HepG2 (cell line): Measurements from ENCODE around the gene FUCA1. TPM values are rescaled to one million over a fixed set of nuclear protein-coding genes. Genes with fewer than 3 reads are reported as not detected.
A peak's percentile ranks its signal among the peaks of the same experiment; 100 is the strongest.

Experiments used
- BRD4 ChIP-seq: sonication (generic); formaldehyde crosslinking; IDR thresholded peaks from 2 replicates; pipeline ENCODE4 v1.4.0; 2020; ENCODE audit warnings: missing genetic modification reagents
- EP300 ChIP-seq, 3 experiments: sonication (generic) in 1 of 3; formaldehyde crosslinking in 1 of 3; IDR thresholded peaks; 2 replicates each; pipeline versions ENCODE4 v1.5.1 to v1.6.1; 2011 to 2020; ENCODE audit warnings: low read depth in 2 of 3, low read length in 2 of 3, borderline replicate concordance in 1 of 3, improper control_type of control experiment in 1 of 3, mild to moderate bottlenecking in 1 of 3, missing genetic modification reagents in 1 of 3, moderate library complexity in 1 of 3
- ETV5 ChIP-seq: IDR thresholded peaks from 2 replicates; pipeline ENCODE4 v1.6.1; 2018; ENCODE audit warnings: missing biosample characterization, missing genetic modification reagents, inconsistent platforms, borderline replicate concordance
- FOXK1 ChIP-seq: sonication (generic); formaldehyde crosslinking; IDR thresholded peaks from 2 replicates; pipeline ENCODE4 v1.4.0; 2020; ENCODE audit warnings: low read depth, missing genetic modification reagents, borderline replicate concordance
- GATAD2A ChIP-seq: IDR thresholded peaks from 2 replicates; pipeline ENCODE4 v1.6.1; 2016
- HDAC2 ChIP-seq: sonication (generic); formaldehyde crosslinking; IDR thresholded peaks from 2 replicates; pipeline ENCODE4 v1.4.0; 2020; ENCODE audit warnings: missing genetic modification reagents
- HNF4A ChIP-seq: sonication (generic); formaldehyde crosslinking; IDR thresholded peaks from 2 replicates; pipeline ENCODE4 v1.4.0; 2020; ENCODE audit warnings: missing genetic modification reagents
- ISX ChIP-seq: sonication (generic); formaldehyde crosslinking; conservative IDR thresholded peaks from 2 replicates; pipeline ENCODE4 v1.5.0; 2020; ENCODE audit warnings: missing genetic modification reagents
- KAT7 ChIP-seq: IDR thresholded peaks from 2 replicates; pipeline ENCODE4 v1.6.1; 2018; ENCODE audit warnings: borderline replicate concordance, missing compliant biosample characterization
- NCOA5 ChIP-seq: sonication (generic); formaldehyde crosslinking; IDR thresholded peaks from 2 replicates; pipeline ENCODE4 v1.4.0; 2020; ENCODE audit warnings: missing genetic modification reagents
- NFYC ChIP-seq: IDR thresholded peaks from 2 replicates; pipeline ENCODE4 v1.6.1; 2016; ENCODE audit warnings: missing genetic modification reagents, missing compliant biosample characterization
- POLR2A ChIP-seq, 2 experiments: IDR thresholded peaks; 2 replicates each; pipeline ENCODE4 v1.6.1; 2011; ENCODE audit warnings: low read depth in 2 of 2, low read length in 2 of 2, mild to moderate bottlenecking in 1 of 2, moderate library complexity in 1 of 2; ENCODE audit not compliant: insufficient read depth in 1 of 2
- RXRB ChIP-seq: IDR thresholded peaks from 2 replicates; pipeline ENCODE4 v1.6.1; 2016; ENCODE audit warnings: borderline replicate concordance, missing genetic modification reagents, missing compliant biosample characterization
- SKIL ChIP-seq: sonication (generic); formaldehyde crosslinking; IDR thresholded peaks from 2 replicates; pipeline ENCODE4 v1.8.0; 2022; ENCODE audit warnings: missing genetic modification reagents, mild to moderate bottlenecking, moderate library complexity, borderline replicate concordance
- TARDBP ChIP-seq: sonication (generic); formaldehyde crosslinking; IDR thresholded peaks from 2 replicates; pipeline ENCODE4 v1.8.0; 2022; ENCODE audit warnings: mild to moderate bottlenecking, missing genetic modification reagents
- TBP ChIP-seq: sonication (generic); formaldehyde crosslinking; IDR thresholded peaks from 2 replicates; pipeline ENCODE4 v1.5.0; 2020; ENCODE audit warnings: missing genetic modification reagents
- TCF7L2 ChIP-seq: IDR thresholded peaks from 2 replicates; pipeline ENCODE4 v1.6.1; 2011; ENCODE audit warnings: mild to moderate bottlenecking, low read depth, low read length, moderate library complexity
- ZIK1 ChIP-seq: sonication (generic); formaldehyde crosslinking; IDR thresholded peaks from 2 replicates; pipeline ENCODE4 v1.5.0; 2020; ENCODE audit warnings: mild to moderate bottlenecking, low read depth, missing genetic modification reagents, borderline replicate concordance
- ZKSCAN1 ChIP-seq: fragments of 150-350 bp; IDR thresholded peaks from 2 replicates; pipeline ENCODE4 v1.6.1; 2014; ENCODE audit warnings: low read length
- ZNF17 ChIP-seq: sonication (generic); formaldehyde crosslinking; IDR thresholded peaks from 2 replicates; pipeline ENCODE4 v1.5.0; 2020; ENCODE audit warnings: mild to moderate bottlenecking, missing genetic modification reagents
- ZNF274 ChIP-seq: sonication (generic); formaldehyde crosslinking; IDR thresholded peaks from 2 replicates; pipeline ENCODE4 v1.5.1; 2020; ENCODE audit warnings: mild to moderate bottlenecking, missing genetic modification reagents
- ZNF331 ChIP-seq: sonication (generic); formaldehyde crosslinking; IDR thresholded peaks from 2 replicates; pipeline ENCODE4 v1.4.0; 2020; ENCODE audit warnings: missing genetic modification reagents
- ZNF549 ChIP-seq: sonication (generic); formaldehyde crosslinking; IDR thresholded peaks from 2 replicates; pipeline ENCODE4 v1.5.0; 2020; ENCODE audit warnings: missing genetic modification reagents
- ZNF615 ChIP-seq: sonication (generic); formaldehyde crosslinking; IDR thresholded peaks from 2 replicates; pipeline ENCODE4 v1.5.0; 2020; ENCODE audit warnings: mild to moderate bottlenecking, missing genetic modification reagents, borderline replicate concordance
- ZNF747 ChIP-seq: sonication (generic); formaldehyde crosslinking; IDR thresholded peaks from 2 replicates; pipeline ENCODE4 v1.8.1; 2023; ENCODE audit warnings: missing genetic modification reagents, mild to moderate bottlenecking, borderline replicate concordance
- polyA plus RNA-seq, 8 experiments: library from polyadenylated mRNA; depleted of rRNA in 3 of 8; stranded (reverse) in 7 of 8; unstranded in 1 of 8; fragments of >200 nt; fragmentation: Illumina TruSeq in 4 of 8; extraction: Trizol in 4 of 8; gene quantifications; 2 replicates each; pipeline versions ENCODE4 v1.2.1 to v1.2.3, GENCODE V29; 2011 to 2016; ENCODE audit warnings: low read depth in 4 of 8, missing spikeins in 1 of 8, mixed read lengths in 1 of 8; ENCODE audit not compliant: insufficient read depth in 1 of 8
- total RNA-seq, 5 experiments: library from RNA; depleted of rRNA; stranded (reverse); fragments of >200 nt; fragmentation: Illumina TruSeq; extraction: Trizol; gene quantifications; 2 replicates each; pipeline ENCODE4 v1.2.3, GENCODE V29; 2016; ENCODE audit warnings: low read depth in 1 of 5
- TF ChIP-seq, protein P1 (sequence below): sonication (generic); formaldehyde crosslinking; IDR thresholded peaks from 2 replicates; pipeline ENCODE4 v1.5.1; 2020; ENCODE audit warnings: mild to moderate bottlenecking, missing genetic modification reagents, moderate library complexity

FUCA1 gene
- total and polyA plus RNA-seq, 2 of the 13 experiments (the other 11 are each of a cell fraction or from before 2014, with no cell fraction given), result 32.7 to 33.6 TPM

DNA sequence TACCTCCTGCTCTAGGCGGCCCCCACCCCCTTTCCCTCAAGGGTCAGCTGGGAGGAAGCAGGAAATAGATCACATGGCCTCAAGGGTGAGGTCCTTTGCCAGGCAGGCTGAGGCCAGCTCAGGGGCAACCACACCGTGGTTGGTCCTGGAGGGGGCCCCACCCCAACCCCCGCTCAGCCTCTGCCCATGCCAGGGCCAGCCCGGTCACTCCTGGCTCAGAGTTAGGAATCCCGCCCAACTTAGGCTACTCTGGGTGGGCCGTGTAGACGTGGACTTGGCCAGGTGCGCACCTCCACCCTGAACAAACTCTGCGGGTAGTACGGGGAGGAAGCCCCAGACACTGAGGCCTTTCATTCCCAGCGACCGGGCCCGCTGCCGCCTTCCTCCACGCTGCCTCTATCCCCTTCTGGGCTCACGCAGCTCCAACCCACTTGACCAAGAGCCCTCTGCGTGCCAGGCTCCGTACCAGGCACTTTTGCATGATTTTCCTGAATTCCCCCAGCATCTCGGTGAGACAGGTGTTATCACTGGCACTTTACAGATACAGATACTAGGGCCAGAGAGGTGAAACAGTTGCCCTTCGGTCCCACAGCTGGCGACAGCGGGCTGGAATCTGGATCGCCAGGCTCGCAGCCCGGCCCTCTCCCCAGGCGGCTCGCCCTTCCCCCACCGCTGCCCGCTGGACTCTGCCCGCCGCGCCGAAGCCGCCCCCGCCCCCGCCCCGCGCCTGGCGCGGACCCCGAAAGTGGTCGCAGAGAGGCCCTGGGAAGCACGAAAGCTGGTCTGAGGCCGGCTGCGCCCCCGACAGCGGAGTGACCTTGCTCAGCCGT lies 68.3 kb downstream of the FUCA1 start (continued):
- no peak for TF ChIP-seq ZNF17 (CRISPR knock-in tag)
- TF ChIP-seq TBP, result no peak
- TF ChIP-seq HNF4A (CRISPR knock-in tag), result peak; percentile 63
- TF ChIP-seq ZNF549, result no peak
- no peak; the same call in none of the 2 replicates for TF ChIP-seq BRD4 (CRISPR knock-in tag)
- TF ChIP-seq ZIK1, result 0 out of 2 replicates have a peak, but pooled peaks have one; percentile 51
- TF ChIP-seq ISX (CRISPR knock-in tag), result no peak
- TF ChIP-seq HDAC2 (CRISPR knock-in tag), result no peak
- no peak for TF ChIP-seq NCOA5
- peak; percentile 3; the same call in 1 of the 2 replicates for TF ChIP-seq FOXK1 (CRISPR knock-in tag)
- no peak for TF ChIP-seq NFYC (CRISPR knock-in tag)
- no peak for TF ChIP-seq KAT7
- TF ChIP-seq SKIL (CRISPR knock-in tag), result no peak
- no peak for TF ChIP-seq TCF7L2
- TF ChIP-seq RXRB (CRISPR knock-in tag), result peak; percentile 52; the same call in 1 of the 2 replicates
- TF ChIP-seq POLR2A (IDR thresholded peaks at IDR 0.05; ENCODE audit: insufficient read depth in 1 of 2, low read depth in 2 of 2, low read length in 2 of 2), result peak in 1 of 2 experiments; percentile 73; a peak in 1 of 4 replicates
- peak; percentile 7; the same call in 1 of the 2 replicates for TF ChIP-seq TARDBP (CRISPR knock-in tag)
- TF ChIP-seq GATAD2A (CRISPR knock-in tag), result peak; percentile 17; the same call in 1 of the 2 replicates
- no peak for TF ChIP-seq ZKSCAN1
- TF ChIP-seq ZNF615 (CRISPR knock-in tag), result no peak
- peak; percentile 84; the same call in 1 of the 2 replicates for TF ChIP-seq ETV5 (CRISPR knock-in tag)
- TF ChIP-seq, protein P1, sequence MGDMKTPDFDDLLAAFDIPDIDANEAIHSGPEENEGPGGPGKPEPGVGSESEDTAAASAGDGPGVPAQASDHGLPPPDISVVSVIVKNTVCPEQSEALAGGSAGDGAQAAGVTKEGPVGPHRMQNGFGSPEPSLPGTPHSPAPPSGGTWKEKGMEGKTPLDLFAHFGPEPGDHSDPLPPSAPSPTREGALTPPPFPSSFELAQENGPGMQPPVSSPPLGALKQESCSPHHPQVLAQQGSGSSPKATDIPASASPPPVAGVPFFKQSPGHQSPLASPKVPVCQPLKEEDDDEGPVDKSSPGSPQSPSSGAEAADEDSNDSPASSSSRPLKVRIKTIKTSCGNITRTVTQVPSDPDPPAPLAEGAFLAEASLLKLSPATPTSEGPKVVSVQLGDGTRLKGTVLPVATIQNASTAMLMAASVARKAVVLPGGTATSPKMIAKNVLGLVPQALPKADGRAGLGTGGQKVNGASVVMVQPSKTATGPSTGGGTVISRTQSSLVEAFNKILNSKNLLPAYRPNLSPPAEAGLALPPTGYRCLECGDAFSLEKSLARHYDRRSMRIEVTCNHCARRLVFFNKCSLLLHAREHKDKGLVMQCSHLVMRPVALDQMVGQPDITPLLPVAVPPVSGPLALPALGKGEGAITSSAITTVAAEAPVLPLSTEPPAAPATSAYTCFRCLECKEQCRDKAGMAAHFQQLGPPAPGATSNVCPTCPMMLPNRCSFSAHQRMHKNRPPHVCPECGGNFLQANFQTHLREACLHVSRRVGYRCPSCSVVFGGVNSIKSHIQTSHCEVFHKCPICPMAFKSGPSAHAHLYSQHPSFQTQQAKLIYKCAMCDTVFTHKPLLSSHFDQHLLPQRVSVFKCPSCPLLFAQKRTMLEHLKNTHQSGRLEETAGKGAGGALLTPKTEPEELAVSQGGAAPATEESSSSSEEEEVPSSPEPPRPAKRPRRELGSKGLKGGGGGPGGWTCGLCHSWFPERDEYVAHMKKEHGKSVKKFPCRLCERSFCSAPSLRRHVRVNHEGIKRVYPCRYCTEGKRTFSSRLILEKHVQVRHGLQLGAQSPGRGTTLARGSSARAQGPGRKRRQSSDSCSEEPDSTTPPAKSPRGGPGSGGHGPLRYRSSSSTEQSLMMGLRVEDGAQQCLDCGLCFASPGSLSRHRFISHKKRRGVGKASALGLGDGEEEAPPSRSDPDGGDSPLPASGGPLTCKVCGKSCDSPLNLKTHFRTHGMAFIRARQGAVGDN, result peak; percentile 83
- TF ChIP-seq ZNF331 (CRISPR knock-in tag), result no peak
- TF ChIP-seq ZNF747, result no peak
- peak in 1 of 2 experiments; percentile 29; a peak in 1 of 4 replicates for TF ChIP-seq EP300 (IDR thresholded peaks at IDR 0.05; ENCODE audit: low read depth in 2 of 2, low read length in 2 of 2)
- peak; percentile 58 for TF ChIP-seq EP300 (CRISPR knock-in tag; IDR thresholded peaks at IDR 0.05; ENCODE audit: borderline replicate concordance)
- TF ChIP-seq ZNF274 (CRISPR knock-in tag), result peak; percentile 84
